Measurements from ENCODE around the gene PTPRG.

GRCh38 chr3:62153231-62153630 lies 591.9 kb downstream of the PTPRG start:
- TF ChIP-seq REST (IDR thresholded peaks at IDR 0.05; ENCODE audit: insufficient read depth in 1 of 2, low read depth in 2 of 2, low read length in 1 of 2) (no peak), CTCF (IDR thresholded peaks at IDR 0.05) (no peak), POLR2AphosphoS5 (IDR thresholded peaks at IDR 0.05; ENCODE audit: low read depth, low read length) (no peak), SIN3A (IDR thresholded peaks at IDR 0.05; ENCODE audit: borderline replicate concordance, insufficient read depth, low read depth, low read length) (no peak), TCF7L2 (IDR thresholded peaks at IDR 0.05; ENCODE audit: low read depth, low read length) (no peak)

Measured in Panc1 (cell line).